NCI-H187 (cell line): Measurements from ENCODE around the gene KLHL26.
"Not testable (repeated sequence)": the region's sequence is repeated elsewhere in the genome, so short reads cannot be mapped to it uniquely, and the experiment has no call there.

Experiments used
- DNase-seq, 2 experiments: peaks; one replicate each; lab custom pipeline; 2025; lab: John Stamatoyannopoulos, UW

The KLHL26 gene

GRCh38 chr19:18662972-18663732 lies 26.3 kb downstream of the KLHL26 start:
- DNase-seq = no peak

GRCh38 chr19:18663940-18664530 lies 27.2 kb downstream of the KLHL26 start:
- DNase-seq = no peak

GRCh38 chr19:18665771-18666202 lies 29.0 kb downstream of the KLHL26 start:
- DNase-seq = no peak

GRCh38 chr19:18666317-18666716 lies 29.5 kb downstream of the KLHL26 start:
- DNase-seq = no peak

- no peak for DNase-seq
These were observed 30.0 kb downstream of the KLHL26 start for GRCh38 chr19:18666784-18667183.

GRCh38 chr19:18667531-18668251 lies 30.9 kb downstream of the KLHL26 start:
- DNase-seq = no peak

GRCh38 chr19:18668252-18668631 lies 31.4 kb downstream of the KLHL26 start:
- DNase-seq = no peak

- no peak for DNase-seq
These were observed 32.1 kb downstream of the KLHL26 start for GRCh38 chr19:18668744-18669523.

- no peak for DNase-seq
These were observed 32.6 kb downstream of the KLHL26 start for GRCh38 chr19:18669524-18669817.

GRCh38 chr19:18669883-18670282 lies 33.1 kb downstream of the KLHL26 start:
- DNase-seq = no peak

- DNase-seq = no peak
These were observed 33.5 kb downstream of the KLHL26 start for GRCh38 chr19:18670312-18670711.

GRCh38 chr19:18671303-18672043 lies 34.6 kb downstream of the KLHL26 start:
- no peak for DNase-seq

- DNase-seq = no peak
These were observed 35.2 kb downstream of the KLHL26 start for GRCh38 chr19:18672044-18672451.

GRCh38 chr19:18672606-18673337 lies 35.9 kb downstream of the KLHL26 start:
- no peak for DNase-seq

- no peak for DNase-seq
These were observed 37.8 kb downstream of the KLHL26 start for GRCh38 chr19:18674616-18675015.

- no peak for DNase-seq
These were observed 39.0 kb downstream of the KLHL26 start for GRCh38 chr19:18675779-18676178.

GRCh38 chr19:18676692-18677091 lies 39.9 kb downstream of the KLHL26 start:
- no peak for DNase-seq

- no peak for DNase-seq
These were observed 40.3 kb downstream of the KLHL26 start for GRCh38 chr19:18677156-18677555.

- DNase-seq = not testable (repeated sequence)
These were observed 43.3 kb downstream of the KLHL26 start for GRCh38 chr19:18680148-18680547.

GRCh38 chr19:18682807-18683108 lies 45.9 kb downstream of the KLHL26 start:
- DNase-seq = no peak
